Activated CD8-positive, alpha-beta memory T cell treated with anti-CD3 and anti-CD28 coated beads for 24 hours (primary cell): ENCODE measurements around the gene ARL8A.
"Not testable (repeated sequence)": the region's sequence is repeated elsewhere in the genome, so short reads cannot be mapped to it uniquely, and the experiment has no call there.

ENCODE experiments used
- DNase-seq: peaks from one replicate; pipeline ENCODE4 v3.0.0-alpha.2; 2020

ARL8A gene

DNA sequence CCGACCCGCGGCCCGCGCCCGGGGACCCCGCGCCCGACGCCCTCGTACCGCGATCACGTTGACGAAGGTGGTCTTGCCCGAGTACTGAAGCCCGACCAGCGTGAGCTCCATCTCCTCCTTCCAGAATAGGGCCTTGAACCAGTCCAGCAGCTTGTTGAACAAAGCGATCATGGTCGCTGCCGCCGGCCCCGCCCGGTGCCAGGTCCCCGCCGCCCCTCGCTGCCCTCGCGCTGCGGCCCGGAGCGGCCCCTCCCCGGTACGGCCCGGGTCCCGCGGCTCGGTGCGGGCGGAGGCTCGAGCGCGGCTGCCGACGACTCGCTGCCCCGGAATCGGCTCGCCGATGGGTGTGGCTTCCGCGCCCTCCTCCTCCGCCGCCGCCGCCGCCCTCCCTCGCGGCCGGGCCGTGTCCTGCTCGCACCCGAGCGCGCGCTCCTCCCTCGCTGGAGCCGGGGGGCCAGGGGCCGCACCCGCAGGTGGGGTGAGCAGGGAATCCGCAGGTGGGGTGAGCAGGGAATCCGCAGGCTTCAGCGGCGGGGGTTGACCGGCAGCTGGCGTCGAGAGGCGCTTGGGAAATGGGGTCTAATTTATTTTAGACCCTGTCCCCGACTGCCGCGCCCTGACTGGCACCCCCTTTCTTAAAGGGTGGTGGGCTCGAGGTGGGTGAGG, at the start of gene ARL8A:
Gene ARL8A (minus strand): TSS at position 336 of the 666 bp plus-strand sequence. CDS start 165 bp downstream, at position 171.
- DNase-seq: peak; percentile 86

DNA sequence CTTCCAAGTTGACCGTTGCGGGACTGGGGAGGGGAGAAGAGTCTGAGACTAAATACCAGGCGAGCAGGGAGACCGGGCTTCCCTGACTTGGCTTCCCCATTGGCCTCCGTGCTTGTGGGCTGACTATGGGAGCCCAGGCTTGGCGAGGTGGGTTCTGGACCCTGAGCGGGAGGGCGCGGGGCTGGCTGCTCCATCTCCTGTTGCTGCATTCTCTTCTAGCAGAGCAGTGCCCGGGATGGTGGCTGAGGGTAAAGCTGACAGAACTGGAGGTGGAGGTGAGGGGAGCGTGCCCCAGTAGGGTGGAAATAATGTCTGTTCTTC, 49.8 kb upstream of the ARL8A start:
- DNase-seq: no peak

DNA sequence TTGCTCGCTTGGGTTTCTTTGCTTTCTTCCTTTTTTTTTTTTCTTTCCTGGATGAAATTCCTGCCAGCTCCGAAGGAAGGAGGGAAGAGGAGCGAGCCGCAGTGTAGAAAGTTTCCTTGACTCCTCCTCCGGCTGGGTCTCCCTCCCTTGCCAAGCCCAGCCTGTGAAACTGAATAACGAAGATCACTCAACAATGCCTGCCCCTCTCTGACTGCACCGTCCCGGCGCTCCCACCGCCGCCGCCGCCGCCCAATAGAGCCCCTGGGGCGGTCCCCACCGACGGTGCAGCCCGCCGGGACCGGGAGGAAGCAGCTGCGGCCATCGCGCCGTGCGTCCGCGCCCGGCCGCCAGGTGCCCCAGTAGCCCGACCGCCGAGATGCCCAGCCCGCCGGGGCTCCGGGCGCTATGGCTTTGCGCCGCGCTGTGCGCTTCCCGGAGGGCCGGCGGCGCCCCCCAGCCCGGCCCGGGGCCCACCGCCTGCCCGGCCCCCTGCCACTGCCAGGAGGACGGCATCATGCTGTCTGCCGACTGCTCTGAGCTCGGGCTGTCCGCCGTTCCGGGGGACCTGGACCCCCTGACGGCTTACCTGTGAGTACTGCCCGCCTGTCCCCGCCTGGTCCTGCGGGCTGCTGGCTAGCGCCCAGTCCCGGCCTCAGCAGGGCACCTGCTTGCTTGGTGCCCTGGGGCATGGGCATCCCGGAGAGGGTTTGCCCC, 49.2 kb upstream of the ARL8A start, which contains the start of gene LGR6:
Gene LGR6 (plus strand): TSS at position 186 of the 714 bp plus-strand sequence. CDS start 191 bp downstream, at position 377.
- no peak for DNase-seq

DNA sequence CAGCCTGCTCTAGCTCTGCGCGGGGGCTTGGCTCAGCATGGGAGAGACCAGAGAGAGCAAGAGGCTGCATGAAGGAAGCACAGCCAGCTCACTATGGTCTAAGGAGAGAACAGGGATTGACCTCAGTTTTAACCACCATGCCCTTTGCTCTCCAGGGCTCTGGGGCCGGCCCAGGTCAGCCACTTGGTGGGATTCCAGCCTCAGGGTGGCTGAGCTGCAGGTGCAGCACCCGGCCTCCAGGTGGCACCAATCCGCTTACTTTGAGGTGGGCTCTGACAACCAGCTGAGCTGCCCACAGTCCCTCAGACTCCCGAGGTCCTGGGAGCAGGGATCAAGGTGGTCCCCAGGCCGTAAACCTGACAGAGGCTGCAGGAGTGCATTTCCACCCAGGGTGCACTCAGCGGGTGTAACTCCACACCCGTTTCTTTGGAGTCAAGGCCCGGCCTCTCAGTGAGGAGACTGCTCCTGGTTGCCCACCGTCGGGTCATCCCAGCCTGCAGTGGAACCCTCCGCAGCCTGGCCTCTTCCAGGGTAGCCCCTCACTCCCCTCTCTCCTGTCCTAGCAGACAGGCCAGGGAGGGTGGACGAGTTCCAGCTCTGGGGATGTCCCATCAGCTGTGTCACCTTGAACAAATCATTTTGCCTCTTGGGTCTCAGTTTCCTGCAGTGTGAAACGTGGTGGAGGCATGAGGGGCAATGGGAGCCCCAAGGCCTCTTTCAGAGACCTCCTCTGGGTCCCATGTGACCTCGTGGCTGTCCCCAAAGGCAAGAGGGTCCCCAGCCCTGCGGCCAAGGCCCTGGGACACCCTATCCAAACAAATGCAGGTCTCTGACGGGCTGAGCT, 48.5 kb upstream of the ARL8A start:
- DNase-seq: peak; percentile 85

DNA sequence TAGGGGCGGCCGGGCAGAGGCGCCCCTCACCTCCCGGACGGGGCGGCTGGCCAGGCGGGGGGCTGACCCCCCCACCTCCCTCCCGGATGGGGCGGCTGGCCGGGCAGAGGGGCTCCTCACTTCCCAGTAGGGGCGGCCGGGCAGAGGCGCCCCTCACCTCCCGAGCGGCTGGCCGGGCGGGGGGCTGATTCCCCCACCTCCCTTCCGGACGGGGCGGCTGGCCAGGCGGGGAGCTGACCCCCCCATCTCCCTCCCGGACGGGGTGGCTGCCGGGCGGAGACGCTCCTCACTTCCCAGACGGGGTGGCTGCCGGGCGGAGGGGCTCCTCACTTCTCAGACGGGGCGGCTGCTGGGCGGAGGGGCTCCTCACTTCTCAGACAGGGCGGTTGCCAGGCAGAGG, 46.9 kb upstream of the ARL8A start:
- not testable (repeated sequence) for DNase-seq

DNA sequence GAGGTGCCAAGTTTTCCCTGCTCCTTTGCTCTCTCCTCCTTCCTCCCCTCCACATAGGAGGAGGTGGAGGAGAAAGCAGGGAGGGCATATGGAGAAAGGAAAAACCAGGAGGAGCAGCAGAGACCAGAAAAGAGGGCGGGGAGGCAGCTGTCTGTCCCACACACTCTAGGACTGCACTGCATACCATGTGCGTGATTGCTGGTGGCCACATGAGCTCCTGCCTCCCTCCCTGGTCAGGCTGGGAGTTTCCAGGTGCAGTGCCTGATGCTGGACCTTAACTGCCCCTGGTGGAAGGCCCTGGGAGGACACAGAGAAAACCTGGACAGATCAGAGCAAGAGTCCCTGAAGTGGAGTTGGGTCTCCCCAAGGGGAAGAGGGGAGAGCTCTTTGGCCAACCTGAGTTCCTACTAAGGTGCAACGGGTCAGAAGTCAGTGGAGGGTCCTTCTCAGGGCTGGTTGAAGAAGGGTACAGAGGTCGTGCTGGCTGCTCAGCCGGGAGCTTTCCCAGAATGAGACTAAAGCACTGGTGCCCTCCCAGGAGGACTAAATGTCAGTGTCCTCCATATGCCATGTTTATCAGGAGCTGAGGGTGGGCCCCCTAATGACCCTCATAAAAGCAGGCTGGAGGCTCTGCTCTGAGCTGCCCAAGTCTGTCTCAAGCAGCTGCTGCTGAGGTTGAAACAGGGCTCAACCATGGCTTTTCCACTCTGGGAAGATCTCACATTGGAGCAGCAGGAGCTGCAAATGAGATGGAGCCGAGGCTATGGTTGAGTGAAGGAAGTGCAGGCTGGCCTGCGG, 45.6 kb upstream of the ARL8A start:
- no peak for DNase-seq

- DNase-seq: peak; percentile 92
These were observed 44.7 kb upstream of the ARL8A start for GRCh38 chr1:202189001-202189790.

GRCh38 chr1:202187697-202188407, 43.3 kb upstream of the ARL8A start:
- DNase-seq: no peak

- no peak for DNase-seq
These were observed 42.6 kb upstream of the ARL8A start for GRCh38 chr1:202187041-202187671.

GRCh38 chr1:202186327-202186726, 41.8 kb upstream of the ARL8A start:
- DNase-seq: no peak

DNA sequence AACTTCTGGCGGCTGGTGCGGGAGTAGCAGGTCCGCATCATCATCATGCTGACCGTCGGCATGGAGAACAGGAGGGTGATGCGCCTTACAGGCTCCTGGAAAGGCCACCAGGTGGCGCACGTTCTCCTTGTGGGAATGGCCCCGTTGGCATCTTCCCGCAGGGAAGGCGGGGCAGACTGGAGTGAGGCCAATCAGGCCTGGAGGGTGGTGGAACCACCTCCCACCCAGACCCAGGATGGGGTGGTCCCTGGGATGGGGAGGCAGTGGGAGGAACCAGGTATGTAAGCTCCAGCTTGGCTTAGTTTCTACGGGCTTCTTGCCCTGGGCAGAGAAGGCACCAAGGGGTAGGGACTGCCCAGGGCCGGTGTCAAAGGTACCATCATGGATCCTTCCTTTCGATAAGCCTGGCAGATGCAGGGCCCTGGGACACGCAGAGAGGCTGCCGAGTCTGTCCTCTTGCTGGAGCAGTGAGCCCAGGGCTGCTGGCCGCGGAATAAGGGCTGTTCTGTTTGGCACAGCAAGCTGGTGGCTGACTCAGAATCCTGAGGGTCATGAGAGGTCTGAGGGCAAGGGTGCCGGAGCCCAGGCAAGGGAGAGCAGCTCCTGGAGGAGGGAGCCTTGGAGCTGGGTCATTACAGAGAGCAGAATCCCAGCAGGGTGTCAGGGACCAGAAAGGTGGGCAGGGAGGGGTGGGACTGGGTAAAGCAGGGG, 40.4 kb upstream of the ARL8A start:
- DNase-seq: peak; percentile 88

GRCh38 chr1:202182040-202182877, 37.7 kb upstream of the ARL8A start:
- DNase-seq: no peak

DNA sequence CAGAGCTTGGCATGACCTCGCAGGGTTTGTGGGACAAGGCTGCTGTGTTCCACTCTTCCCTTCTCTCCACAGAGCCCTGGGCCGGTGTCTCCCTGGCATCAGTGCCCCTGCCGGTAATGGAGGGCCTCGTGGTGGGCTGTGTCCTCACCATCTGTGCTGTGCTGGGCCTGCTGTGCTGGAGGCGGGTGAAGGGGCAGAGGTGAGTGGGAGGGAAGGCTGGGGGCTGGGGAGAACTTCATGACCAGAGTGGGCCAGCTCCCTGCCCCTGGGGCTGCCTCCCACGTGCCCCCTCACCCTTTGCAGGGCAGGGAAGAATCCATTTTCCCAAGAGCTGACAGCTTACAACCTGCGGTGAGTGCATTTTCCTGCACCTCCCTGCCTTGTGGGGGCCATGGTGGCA, 37.0 kb upstream of the ARL8A start:
- no peak for DNase-seq

- not testable (repeated sequence) for DNase-seq
These were observed 36.2 kb upstream of the ARL8A start for GRCh38 chr1:202180751-202181139.

- no peak for DNase-seq
These were observed 35.6 kb upstream of the ARL8A start for GRCh38 chr1:202179828-202180750.

DNA sequence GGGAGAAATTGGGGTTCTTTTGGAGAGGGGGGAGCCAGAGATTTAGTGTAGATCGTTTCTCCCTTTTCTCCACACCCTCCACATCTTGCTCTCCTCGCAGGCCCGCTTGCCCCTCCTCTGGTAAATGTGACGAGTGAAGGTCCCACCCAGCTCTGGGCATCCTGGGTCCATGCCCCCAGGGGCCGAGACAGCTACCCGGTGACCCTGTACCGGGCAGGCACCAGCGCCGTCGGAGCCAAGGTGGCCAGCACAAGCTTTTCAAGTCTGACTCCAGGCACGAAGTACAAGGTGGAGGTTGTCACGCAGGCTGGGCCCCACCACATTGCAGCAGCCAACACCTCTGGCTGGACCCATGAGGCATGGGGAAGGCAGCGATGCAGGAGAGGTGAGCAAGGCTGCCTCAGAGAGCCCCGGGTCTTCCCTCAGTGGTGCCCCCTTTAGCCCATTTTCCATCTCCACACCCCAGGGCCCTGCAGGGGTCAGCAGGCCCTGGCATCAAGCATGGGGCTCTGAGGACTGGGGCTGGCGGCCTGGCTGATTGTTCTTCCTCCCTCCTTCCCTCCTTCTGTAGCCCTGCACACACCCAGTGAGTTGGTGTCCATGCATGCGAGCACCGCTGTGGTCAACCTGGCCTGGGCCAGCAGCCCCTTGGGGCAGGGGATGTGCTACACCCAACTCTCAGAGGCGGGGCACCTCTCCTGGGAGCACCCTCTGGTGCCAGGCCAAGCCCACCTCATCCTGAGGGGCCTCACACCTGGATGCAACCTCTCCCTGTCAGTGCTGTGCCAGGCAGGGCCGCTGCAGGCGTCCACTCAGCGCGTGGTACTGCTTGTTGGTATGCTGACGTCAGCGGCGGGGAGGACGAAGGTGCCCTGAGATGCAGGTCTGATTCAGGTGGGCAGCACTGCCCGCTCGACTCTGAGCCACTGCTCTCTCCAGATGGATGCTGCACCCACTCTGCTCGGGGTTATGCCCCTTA, 32.7 kb upstream of the ARL8A start:
- no peak for DNase-seq

- no peak for DNase-seq
These were observed 29.5 kb upstream of the ARL8A start for GRCh38 chr1:202173993-202174392.
